ENCODE data around the gene CDKN2A. TPM values are rescaled to one million over a fixed set of nuclear protein-coding genes. Genes with fewer than 3 reads are reported as not detected.
"Not testable (repeated sequence)": the region's sequence is repeated elsewhere in the genome, so short reads cannot be mapped to it uniquely, and the experiment has no call there.

The CDKN2A gene
- total RNA-seq, 1 donor from 2014 or later = 177 TPM

- no peak for DNase-seq (ENCODE audit: low read depth)
Observed at GRCh38 chr9:21982861-21983560, 11.2 kb downstream of the CDKN2A start.

- no peak for DNase-seq (ENCODE audit: low read depth)
Observed at GRCh38 chr9:21982391-21982790, 11.8 kb downstream of the CDKN2A start.

GRCh38 chr9:21976334-21976875 is 17.8 kb downstream of the CDKN2A start:
- no peak for DNase-seq (ENCODE audit: low read depth)

GRCh38 chr9:21974722-21975409 is 19.3 kb downstream of the CDKN2A start:
- DNase-seq (ENCODE audit: low read depth) = peak; percentile 92

- DNase-seq (ENCODE audit: low read depth) = peak; percentile 51
Observed at GRCh38 chr9:21974343-21974721, 19.9 kb downstream of the CDKN2A start.

- DNase-seq (ENCODE audit: low read depth) = peak; percentile 31
Observed at GRCh38 chr9:21972361-21972760, 21.8 kb downstream of the CDKN2A start.

GRCh38 chr9:21970800-21971640 is 23.2 kb downstream of the CDKN2A start:
- no peak for DNase-seq (ENCODE audit: low read depth)

GRCh38 chr9:21969951-21970799 is 24.0 kb downstream of the CDKN2A start:
- no peak for DNase-seq (ENCODE audit: low read depth)

GRCh38 chr9:21969011-21969940 is 24.9 kb downstream of the CDKN2A start:
- no peak for DNase-seq (ENCODE audit: low read depth)

GRCh38 chr9:21968331-21969010 is 25.7 kb downstream of the CDKN2A start:
- DNase-seq (ENCODE audit: low read depth) = no peak

- no peak for DNase-seq (ENCODE audit: low read depth)
Observed at GRCh38 chr9:21967702-21968101, 26.5 kb downstream of the CDKN2A start.

GRCh38 chr9:21967169-21967568 is 27.0 kb downstream of the CDKN2A start:
- DNase-seq (ENCODE audit: low read depth) = no peak

- no peak for DNase-seq (ENCODE audit: low read depth)
Observed at GRCh38 chr9:21966140-21966851, 27.9 kb downstream of the CDKN2A start.

- DNase-seq (ENCODE audit: low read depth) = no peak
Observed at GRCh38 chr9:21965401-21965951, 28.7 kb downstream of the CDKN2A start.

GRCh38 chr9:21964925-21965385 is 29.2 kb downstream of the CDKN2A start:
- no peak for DNase-seq (ENCODE audit: low read depth)

GRCh38 chr9:21961569-21961968 is 32.6 kb downstream of the CDKN2A start:
- DNase-seq (ENCODE audit: low read depth) = no peak

GRCh38 chr9:21959268-21959667 is 34.9 kb downstream of the CDKN2A start:
- DNase-seq (ENCODE audit: low read depth) = not testable (repeated sequence)

- DNase-seq (ENCODE audit: low read depth) = no peak
Observed at GRCh38 chr9:21958833-21959232, 35.4 kb downstream of the CDKN2A start.

All from myocyte (in vitro differentiated cells).